Natural killer cell (primary cell): ENCODE data around the gene OR7D2. TPM values are rescaled to one million over a fixed set of nuclear protein-coding genes. Genes with fewer than 3 reads are reported as not detected.
"Not testable (repeated sequence)": the region's sequence is repeated elsewhere in the genome, so short reads cannot be mapped to it uniquely, and the experiment has no call there.

Source experiments
- ATAC-seq, 3 donors: fragments of 150-1000 bp in 2 of 3; fragments of 200-7000 bp in 1 of 3; cut with Tn5 transposase; 1 replicate in 1 of 3; 2 replicates in 2 of 3; pipeline ENCODE4 v1.10.0; 2021; ENCODE audit warnings: mild to moderate bottlenecking in 2 of 3, moderate library complexity in 2 of 3
- DNase-seq, 2 donors: peaks; one replicate each; pipeline versions ENCODE4 v3.0.0 to v3.0.0-alpha.2; 2013 to 2021; ENCODE audit warnings: mixed read lengths in 1 of 2
- H3K27ac ChIP-seq: one replicate; pipeline ENCODE4 v1.5.1; 2013; ENCODE audit warnings: mild to moderate bottlenecking, low read length
- H3K27me3 ChIP-seq: one replicate; pipeline ENCODE4 v1.6.1; 2013; ENCODE audit warnings: low read length; ENCODE audit not compliant: control insufficient read depth, insufficient read depth
- H3K36me3 ChIP-seq: one replicate; pipeline ENCODE4 v1.6.1; 2013; ENCODE audit warnings: low read length; ENCODE audit not compliant: control insufficient read depth, insufficient read depth
- H3K4me1 ChIP-seq: one replicate; pipeline ENCODE4 v1.6.1; 2013; ENCODE audit warnings: low read length; ENCODE audit not compliant: control insufficient read depth, insufficient read depth
- H3K4me3 ChIP-seq: one replicate; pipeline ENCODE4 v1.5.1; 2013; ENCODE audit warnings: low read length
- H3K9me3 ChIP-seq: one replicate; pipeline ENCODE4 v1.6.1; 2013; ENCODE audit warnings: low read length; ENCODE audit not compliant: control insufficient read depth, insufficient read depth
- H3K27ac Mint-ChIP-seq, 2 donors: one replicate each; pipeline ENCODE4 v1.8.0; 2022; ENCODE audit warnings: mild to moderate bottlenecking in 2 of 2, mixed read lengths in 2 of 2, moderate library complexity in 1 of 2
- H3K27me3 Mint-ChIP-seq, 2 donors: one replicate each; pipeline ENCODE4 v1.8.0; 2022; ENCODE audit warnings: low read depth in 2 of 2, mixed read lengths in 2 of 2
- H3K36me3 Mint-ChIP-seq: one replicate; pipeline ENCODE4 v1.8.0; 2022; ENCODE audit warnings: mixed read lengths
- H3K4me1 Mint-ChIP-seq, 2 donors: one replicate each; pipeline ENCODE4 v1.8.0; 2022; ENCODE audit warnings: mixed read lengths in 2 of 2
- H3K4me3 Mint-ChIP-seq: one replicate; pipeline ENCODE4 v1.8.0; 2022; ENCODE audit warnings: mild to moderate bottlenecking, moderate library complexity, mixed read lengths
- H3K9me3 Mint-ChIP-seq, 2 donors: one replicate each; pipeline ENCODE4 v1.8.0; 2022; ENCODE audit warnings: mixed read lengths in 2 of 2
- WGBS: methylation state at CpG from one replicate; pipeline ENCODE4 v1.1.7; 2013; ENCODE audit warnings: missing lambda C conversion rate; ENCODE audit not compliant: insufficient coverage; 5-methylcytosine and 5-hydroxymethylcytosine counted together
- intact Hi-C: fragments of 100-400 bp; cut with micrococcal nuclease; formaldehyde crosslinking; loops from one replicate; pipeline ENCODE4 v1.14.2; 2022
- total RNA-seq, 4 donors: library from RNA; stranded (reverse); fragments of 120-200 nt in 1 of 4; gene quantifications; one replicate each; pipeline versions ENCODE4 v1.2.3 to v1.2.4, GENCODE V29; 2013 to 2022
- TF ChIP-seq, protein P1 (sequence below): fragments of 200-600 bp; IDR thresholded peaks from one replicate; pipeline ENCODE4 v1.8.0; 2022; ENCODE audit warnings: antibody characterized with exemption

Gene OR7D2
- total RNA-seq, 3 donors from 2014 or later (not counting 1 experiment from before 2014, with no cell fraction given): not detected

DNA sequence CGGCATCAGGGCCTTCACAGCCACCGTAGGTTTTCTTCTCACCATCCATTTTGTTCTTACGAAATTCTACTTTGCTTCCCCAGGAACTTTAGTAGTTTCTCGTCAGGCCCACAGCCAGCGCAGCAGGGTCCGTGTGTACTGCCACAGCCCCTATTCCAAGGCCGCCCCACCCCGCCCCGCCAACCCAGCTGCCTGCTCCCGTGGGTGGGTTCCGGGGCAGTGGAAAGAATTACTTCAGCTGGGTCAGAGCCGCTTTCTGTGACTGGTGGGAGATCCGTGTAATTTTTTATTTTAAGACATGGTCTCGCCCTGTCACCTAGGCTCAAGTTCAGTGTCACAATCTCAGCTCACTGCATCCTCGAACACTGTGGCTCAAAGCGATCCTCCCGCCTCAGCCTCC is 4.2 kb downstream of the OR7D2 start:
- intact Hi-C loops: no loop called here
- DNase-seq (no peak), ATAC-seq (no peak)
- H3K27ac Mint-ChIP-seq: no peak overlapping the region
- Histone ChIP-seq H3K4me1 (no peaks in the 10 kb centered on the region), H3K4me3 (no peak overlapping the region), H3K27ac (no peak overlapping the region), H3K36me3 (no peaks in the 10 kb centered on the region), H3K9me3 (no peaks in the 10 kb centered on the region), H3K27me3 (no peaks in the 10 kb centered on the region)
- peaks cover 0 to 2% of the 10 kb centered on the region in 2 donors for H3K9me3 Mint-ChIP-seq
- H3K4me3 Mint-ChIP-seq: no peak overlapping the region
- no peaks in the 10 kb centered on the region for H3K4me1 Mint-ChIP-seq
- TF ChIP-seq, protein P1, sequence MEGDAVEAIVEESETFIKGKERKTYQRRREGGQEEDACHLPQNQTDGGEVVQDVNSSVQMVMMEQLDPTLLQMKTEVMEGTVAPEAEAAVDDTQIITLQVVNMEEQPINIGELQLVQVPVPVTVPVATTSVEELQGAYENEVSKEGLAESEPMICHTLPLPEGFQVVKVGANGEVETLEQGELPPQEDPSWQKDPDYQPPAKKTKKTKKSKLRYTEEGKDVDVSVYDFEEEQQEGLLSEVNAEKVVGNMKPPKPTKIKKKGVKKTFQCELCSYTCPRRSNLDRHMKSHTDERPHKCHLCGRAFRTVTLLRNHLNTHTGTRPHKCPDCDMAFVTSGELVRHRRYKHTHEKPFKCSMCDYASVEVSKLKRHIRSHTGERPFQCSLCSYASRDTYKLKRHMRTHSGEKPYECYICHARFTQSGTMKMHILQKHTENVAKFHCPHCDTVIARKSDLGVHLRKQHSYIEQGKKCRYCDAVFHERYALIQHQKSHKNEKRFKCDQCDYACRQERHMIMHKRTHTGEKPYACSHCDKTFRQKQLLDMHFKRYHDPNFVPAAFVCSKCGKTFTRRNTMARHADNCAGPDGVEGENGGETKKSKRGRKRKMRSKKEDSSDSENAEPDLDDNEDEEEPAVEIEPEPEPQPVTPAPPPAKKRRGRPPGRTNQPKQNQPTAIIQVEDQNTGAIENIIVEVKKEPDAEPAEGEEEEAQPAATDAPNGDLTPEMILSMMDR: no peak
- peaks cover 0 to 7% of the 10 kb centered on the region in 2 donors for H3K27me3 Mint-ChIP-seq
- WGBS: 94% methylated on average over 17 of the region's 17 CpGs
- H3K36me3 Mint-ChIP-seq: no peaks in the 10 kb centered on the region

DNA sequence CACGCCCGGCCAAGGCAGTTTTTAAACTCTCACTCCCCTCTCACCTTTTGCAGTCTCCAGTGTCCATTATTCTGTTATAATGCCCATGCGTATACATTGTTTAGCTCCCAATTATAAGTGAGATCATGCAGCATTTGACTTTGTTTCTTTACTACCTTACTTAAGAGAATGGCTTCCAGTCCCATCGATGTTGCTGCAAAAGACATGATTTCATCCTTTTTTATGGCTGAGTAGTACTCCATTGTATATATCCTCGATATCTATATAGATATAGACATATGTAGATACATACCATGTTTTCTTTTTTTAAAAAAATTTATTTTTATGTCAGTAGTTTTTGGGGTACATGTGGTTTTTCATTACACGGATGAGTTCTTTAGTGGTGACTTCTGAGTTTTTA is 8.4 kb downstream of the OR7D2 start:
- DNase-seq (no peak), ATAC-seq (no peak)
- intact Hi-C loops: no loop called here
- no peak overlapping the region for H3K27ac Mint-ChIP-seq
- H3K36me3 ChIP-seq: no peaks in the 10 kb centered on the region
- no peak overlapping the region for H3K4me3 ChIP-seq
- H3K9me3 ChIP-seq: no peaks in the 10 kb centered on the region
- no peaks in the 10 kb centered on the region for H3K27me3 ChIP-seq
- TF ChIP-seq, protein P1: no peak
- H3K4me1 Mint-ChIP-seq: no peaks in the 10 kb centered on the region
- WGBS: 74% methylated on average over 4 of the region's 6 CpGs
- H3K4me1 ChIP-seq: no peaks in the 10 kb centered on the region
- no peak overlapping the region for H3K4me3 Mint-ChIP-seq
- H3K27ac ChIP-seq: no peak overlapping the region
- peaks cover 0 to 2% of the 10 kb centered on the region in 2 donors for H3K9me3 Mint-ChIP-seq
- peaks cover 20 to 23% of the 10 kb centered on the region in 2 donors for H3K27me3 Mint-ChIP-seq
- H3K36me3 Mint-ChIP-seq: no peaks in the 10 kb centered on the region

DNA sequence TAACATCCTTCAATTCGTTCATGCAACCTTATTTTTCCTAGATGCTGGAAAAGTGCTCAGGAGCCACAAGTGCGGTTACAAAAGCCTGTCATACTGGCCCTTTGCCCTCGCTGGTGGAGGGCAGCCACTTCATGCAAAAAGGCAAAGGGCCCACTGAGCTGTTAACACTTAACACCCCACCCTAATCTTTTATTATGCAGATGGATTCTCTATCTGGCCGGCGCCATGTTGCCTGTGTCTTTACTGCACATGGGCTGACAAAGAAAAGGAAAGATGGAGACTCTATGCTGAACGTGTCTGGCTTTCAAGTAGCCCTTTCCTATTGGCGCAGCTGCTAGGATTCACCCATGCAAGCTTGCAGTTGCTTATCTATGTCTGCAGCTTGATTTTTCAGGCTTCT is 10.8 kb downstream of the OR7D2 start:
- no peak overlapping the region for H3K27ac Mint-ChIP-seq
- peaks cover 0 to 2% of the 10 kb centered on the region in 2 donors for H3K9me3 Mint-ChIP-seq
- TF ChIP-seq, protein P1: no peak

GRCh38 chr19:9198044-9198443 is 19.3 kb downstream of the OR7D2 start:
- H3K4me3 ChIP-seq, H3K36me3 ChIP-seq, H3K9me3 Mint-ChIP-seq, DNase-seq, H3K4me1 ChIP-seq, H3K4me3 Mint-ChIP-seq, H3K27ac Mint-ChIP-seq, intact Hi-C loops, H3K27ac ChIP-seq, H3K9me3 ChIP-seq, H3K36me3 Mint-ChIP-seq, H3K27me3 ChIP-seq, ATAC-seq, H3K4me1 Mint-ChIP-seq: not testable (repeated sequence)
- WGBS: 61% methylated on average over 2 of the region's 2 CpGs
- H3K27me3 Mint-ChIP-seq: peaks cover 14 to 29% of the 10 kb centered on the region in 2 donors

More for the DNA sequence above, 10.8 kb downstream of the OR7D2 start:
- ATAC-seq: no peak
- Mint-ChIP-seq H3K4me1 (no peaks in the 10 kb centered on the region), H3K27me3 (peaks cover 26 to 46% of the 10 kb centered on the region in 2 donors), H3K4me3 (no peak overlapping the region), H3K36me3 (no peaks in the 10 kb centered on the region)
- no peaks in the 10 kb centered on the region for H3K36me3 ChIP-seq
- H3K9me3 ChIP-seq: no peaks in the 10 kb centered on the region
- 68% methylated on average over 7 of the region's 7 CpGs for WGBS
- no peaks in the 10 kb centered on the region for H3K27me3 ChIP-seq
- DNase-seq: no peak
- intact Hi-C loops: no loop called here
- no peak overlapping the region for H3K27ac ChIP-seq
- no peak overlapping the region for H3K4me3 ChIP-seq
- no peaks in the 10 kb centered on the region for H3K4me1 ChIP-seq
